Caki2 (cell line): ENCODE data around the gene TPP1. TPM values are rescaled to one million over a fixed set of nuclear protein-coding genes. Genes with fewer than 3 reads are reported as not detected.

Experiments used
- DNase-seq: peaks from one replicate; pipeline ENCODE4 v3.0.0-alpha.2; 2015; ENCODE audit warnings: low read depth
- in situ Hi-C: cut with HindIII; loops from 2 replicates; pipeline ENCODE4 v1.10.0; 2016; ENCODE audit warnings: low sequenced_read_pairs, low pct_unique_long_range_greater_than_20kb, mixed read lengths
- total RNA-seq: library from RNA; depleted of rRNA; stranded (reverse); fragments of >200 nt; shearing (Covaris generic); gene quantifications from 2 replicates; pipeline ENCODE4 v1.2.3, GENCODE V29; 2014; ENCODE audit warnings: low replicate concordance

The TPP1 gene
- total RNA-seq, 1 experiment from 2014 or later: 30.0 TPM

GRCh38 chr11:6604790-6605189 lies 14.4 kb downstream of the TPP1 start:
- no peak for DNase-seq
- in situ Hi-C loops: no loop called here

DNA sequence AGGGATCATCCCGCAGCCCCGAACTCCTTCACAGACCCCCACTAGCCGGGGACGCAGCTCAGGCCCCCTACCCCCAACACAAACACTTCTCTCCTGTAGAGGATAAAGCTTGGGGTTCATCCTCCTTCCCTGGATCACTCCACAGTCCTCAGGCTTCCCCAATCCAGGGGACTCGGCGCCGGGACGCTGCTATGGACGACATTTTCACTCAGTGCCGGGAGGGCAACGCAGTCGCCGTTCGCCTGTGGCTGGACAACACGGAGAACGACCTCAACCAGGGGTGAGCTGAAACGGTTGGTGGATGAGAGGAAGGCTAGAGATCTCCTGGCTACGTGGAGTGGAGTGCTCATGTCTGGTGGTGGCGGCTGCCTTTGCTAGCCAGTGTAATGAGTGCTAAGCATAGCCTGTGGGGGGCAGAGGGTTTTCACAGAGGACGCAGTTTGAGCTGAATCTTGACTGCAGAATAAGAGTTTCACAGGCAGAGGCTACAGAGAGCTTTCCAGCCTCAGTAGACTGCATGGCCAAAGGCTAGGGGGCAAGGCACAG lies 15.1 kb downstream of the TPP1 start:
- in situ Hi-C loops: no loop called here
- peak; percentile 49 for DNase-seq

DNA sequence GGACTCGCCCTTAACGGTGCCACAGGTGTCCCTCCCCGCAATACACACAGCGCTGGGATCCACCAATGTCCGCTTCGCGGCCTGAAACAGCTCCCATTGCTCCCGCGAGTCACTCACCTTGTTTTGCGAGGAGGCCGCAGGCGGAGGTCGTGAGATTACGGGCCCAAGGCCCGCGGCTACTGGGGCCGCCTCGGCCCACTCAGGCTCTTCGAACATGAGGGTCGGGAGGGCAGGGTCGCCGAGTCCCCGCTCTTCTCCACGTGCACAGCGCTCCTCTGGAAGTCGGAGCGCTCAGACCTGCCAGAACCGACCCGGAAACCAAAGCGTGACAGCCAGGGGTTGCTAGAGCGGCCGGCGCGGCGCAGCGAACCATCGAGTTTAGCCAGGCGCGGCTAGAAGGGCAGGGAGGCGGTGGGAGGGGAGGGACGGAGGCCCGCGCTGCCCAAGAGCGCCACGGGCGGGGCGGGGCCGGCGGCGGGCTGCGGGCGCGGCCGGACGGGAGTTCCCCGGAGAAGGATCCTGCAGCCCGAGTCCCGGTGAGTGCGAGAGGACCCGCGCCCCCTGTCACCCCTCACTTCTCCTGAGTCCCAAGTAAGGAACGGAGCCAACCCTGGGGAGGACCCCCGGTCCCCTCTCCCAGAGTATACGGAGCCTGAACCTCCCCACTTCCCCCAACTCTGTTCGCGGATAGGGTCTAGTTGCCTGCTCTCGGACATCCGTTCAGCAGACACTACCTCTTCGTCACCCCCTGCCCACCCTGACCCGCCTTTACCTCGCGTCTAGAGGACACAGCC lies 15.7 kb downstream of the TPP1 start, which contains the start of the genes ILK and RRP8:
Gene ILK, plus strand, starts transcription at position 488 of the 794 bp plus-strand sequence. CDS start 498 bp downstream, outside the sequence.
Gene RRP8, minus strand, starts transcription at position 330 of the 794 bp plus-strand sequence. Its CDS starts 114 bp downstream, at position 216.
- DNase-seq: peak; percentile 74
- in situ Hi-C loops: no loop called here

- DNase-seq: no peak
- in situ Hi-C loops: no loop called here
These were observed 16.9 kb downstream of the TPP1 start for GRCh38 chr11:6602096-6602940.

DNA sequence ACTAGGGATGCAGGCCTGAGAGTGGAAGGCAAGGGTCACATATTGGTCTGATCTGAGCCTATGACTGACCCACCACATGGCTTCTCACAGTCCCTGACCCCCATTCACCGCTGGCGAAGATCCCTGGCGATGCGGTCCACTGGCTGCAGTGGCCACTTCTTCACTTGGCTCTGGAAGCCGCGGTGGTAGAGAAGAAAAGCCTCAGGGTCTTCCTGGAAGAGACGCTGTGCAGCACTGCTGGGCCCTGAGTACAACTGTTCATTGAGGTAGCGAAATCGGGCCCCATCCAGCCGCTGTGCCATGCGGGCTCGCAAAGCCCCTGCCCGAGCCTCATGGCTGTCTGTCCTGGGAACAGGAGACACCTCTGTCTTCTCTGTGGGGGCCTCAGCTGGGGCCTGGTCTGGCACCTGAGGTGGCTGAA lies 18.2 kb downstream of the TPP1 start:
- no peak for DNase-seq
- in situ Hi-C loops: no loop called here

- no peak for DNase-seq
- in situ Hi-C loops: no loop called here
These were observed 19.3 kb downstream of the TPP1 start for GRCh38 chr11:6599881-6600390.

DNA sequence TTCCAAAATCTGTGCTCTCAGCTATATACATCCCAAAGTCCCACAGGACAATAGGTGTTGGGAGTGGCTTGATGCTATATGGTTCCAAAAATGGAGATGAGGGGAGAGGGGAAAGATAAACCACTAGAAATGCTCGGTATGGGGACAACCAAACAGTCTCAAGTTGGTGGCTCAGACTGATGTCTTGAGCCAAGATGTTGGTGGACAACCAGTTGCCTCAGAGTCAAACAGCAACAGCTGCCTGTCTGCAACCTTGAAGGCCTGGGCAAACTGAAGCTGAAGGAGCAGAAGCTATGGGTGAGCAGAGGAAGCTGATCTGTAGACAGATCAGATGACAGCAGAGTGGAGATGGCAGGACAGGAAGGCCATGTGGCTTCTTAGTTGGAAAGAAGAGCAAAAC lies 19.8 kb downstream of the TPP1 start:
- in situ Hi-C loops: no loop called here
- no peak for DNase-seq

- no peak for DNase-seq
- in situ Hi-C loops: no loop called here
These were observed 20.7 kb downstream of the TPP1 start for GRCh38 chr11:6598555-6598954.

DNA sequence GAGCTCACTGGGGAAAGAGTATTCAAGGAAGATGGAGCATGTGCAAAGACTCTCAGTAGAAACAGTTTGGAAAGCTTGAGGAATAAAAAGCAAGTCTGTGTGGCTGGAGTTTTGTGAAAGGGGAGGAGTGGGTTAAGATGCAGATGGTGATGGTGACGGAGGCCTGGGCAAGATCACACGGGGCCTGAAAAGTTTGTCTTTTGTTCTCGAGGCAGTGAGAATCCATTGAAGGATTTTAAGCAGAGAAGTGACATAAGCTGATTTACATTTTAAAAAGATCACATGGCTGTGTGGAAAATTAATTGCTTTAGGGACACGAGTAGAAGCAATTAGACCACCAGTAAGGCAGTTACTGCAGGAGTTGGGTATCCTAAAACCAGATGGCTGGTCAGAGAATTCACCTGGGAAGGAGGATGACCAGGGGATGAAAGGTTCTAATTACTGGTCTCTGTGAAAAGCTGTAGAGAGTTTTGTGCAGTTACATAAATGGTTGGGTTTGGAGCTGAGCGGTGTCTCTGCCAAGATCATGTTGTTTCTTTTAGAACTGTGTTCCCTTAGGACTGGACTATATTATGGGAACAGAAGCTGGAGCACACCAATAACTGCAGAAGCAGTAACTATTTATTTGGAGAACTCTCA lies 22.9 kb downstream of the TPP1 start:
- no peak for DNase-seq
- in situ Hi-C loops: no loop called here

DNA sequence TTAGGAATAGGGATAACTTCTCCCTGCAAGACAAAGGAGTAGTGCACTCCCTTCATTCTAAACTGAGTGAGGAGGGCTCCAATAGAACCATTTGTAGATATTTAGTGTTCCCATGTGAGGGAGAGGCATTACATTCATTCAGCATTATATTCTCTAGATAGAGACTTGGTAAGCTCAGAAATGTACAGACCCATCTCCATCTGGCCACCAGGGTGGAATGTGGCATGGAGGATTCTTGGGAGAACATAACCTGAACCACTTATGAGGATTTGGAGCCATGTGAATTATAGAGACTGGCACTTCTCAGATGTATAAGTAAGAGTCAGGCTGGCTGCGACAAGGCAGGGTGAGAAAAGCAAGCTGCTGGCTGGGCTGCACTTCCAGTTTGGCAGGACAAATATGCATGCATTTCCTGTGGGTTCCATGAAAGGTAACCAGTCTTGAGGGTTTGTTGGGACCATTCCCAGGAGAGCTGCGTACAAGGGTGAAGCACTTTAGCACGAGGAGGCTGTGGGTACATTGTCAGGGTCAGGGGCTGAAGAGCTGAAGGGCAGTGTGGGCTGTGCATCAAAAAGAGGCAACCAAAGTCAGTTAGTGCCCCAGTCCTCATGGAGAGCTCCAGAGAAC lies 25.0 kb downstream of the TPP1 start:
- in situ Hi-C loops: no loop called here
- no peak for DNase-seq

- DNase-seq: no peak
- in situ Hi-C loops: no loop called here
These were observed 31.2 kb downstream of the TPP1 start for GRCh38 chr11:6588018-6588417.

DNA sequence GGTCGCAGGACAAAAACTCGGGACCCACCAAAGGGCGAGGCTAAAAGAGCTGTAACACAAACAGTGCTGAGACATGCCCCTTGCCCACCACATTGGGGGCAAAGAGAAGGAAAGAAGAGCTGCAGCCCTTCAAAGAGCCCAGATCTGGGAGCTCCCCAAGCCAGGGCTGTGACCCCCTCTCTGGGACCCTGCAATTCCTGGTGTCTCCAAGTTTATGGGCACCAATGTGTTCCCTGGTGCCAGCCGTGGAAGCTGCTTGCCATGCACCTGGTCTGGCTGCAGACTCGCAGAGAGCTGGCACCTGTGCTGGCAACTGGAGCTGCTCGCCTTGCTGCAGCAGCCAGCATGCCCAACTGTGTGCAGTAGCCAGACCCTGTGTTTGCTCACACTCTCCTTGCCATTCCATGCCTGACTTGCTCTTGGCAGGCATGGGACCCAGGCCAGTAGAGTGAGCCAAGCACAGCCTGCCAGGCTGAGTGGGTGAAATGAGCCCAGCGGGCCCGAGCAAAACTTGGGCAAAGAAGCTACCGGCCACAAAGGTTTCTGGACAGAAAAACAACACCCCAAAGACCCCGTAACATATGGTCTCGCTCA lies 31.8 kb downstream of the TPP1 start:
- in situ Hi-C loops: no loop called here
- no peak for DNase-seq

GRCh38 chr11:6586434-6587359 lies 32.5 kb downstream of the TPP1 start:
- in situ Hi-C loops: no loop called here
- DNase-seq: no peak

- DNase-seq: no peak
- in situ Hi-C loops: no loop called here
These were observed 34.7 kb downstream of the TPP1 start for GRCh38 chr11:6584528-6584927.

DNA sequence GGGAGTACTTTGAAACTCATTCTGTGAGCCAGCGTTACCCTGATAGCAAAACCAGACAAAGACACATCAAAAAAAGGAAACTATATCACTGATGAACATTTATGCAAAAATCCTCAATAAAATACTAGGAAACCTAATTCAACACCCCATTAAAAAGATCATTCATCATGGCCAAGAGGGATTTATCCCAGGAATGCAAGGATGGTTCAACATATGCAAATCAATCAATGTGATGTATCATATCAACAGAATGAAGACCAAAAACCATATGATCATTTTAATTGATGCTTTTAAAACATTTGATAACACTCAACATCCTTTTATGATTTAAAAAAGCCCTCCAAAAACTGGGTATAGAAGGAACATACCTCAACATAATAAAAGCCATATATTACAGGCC lies 35.6 kb downstream of the TPP1 start:
- in situ Hi-C loops: no loop called here
- no peak for DNase-seq

DNA sequence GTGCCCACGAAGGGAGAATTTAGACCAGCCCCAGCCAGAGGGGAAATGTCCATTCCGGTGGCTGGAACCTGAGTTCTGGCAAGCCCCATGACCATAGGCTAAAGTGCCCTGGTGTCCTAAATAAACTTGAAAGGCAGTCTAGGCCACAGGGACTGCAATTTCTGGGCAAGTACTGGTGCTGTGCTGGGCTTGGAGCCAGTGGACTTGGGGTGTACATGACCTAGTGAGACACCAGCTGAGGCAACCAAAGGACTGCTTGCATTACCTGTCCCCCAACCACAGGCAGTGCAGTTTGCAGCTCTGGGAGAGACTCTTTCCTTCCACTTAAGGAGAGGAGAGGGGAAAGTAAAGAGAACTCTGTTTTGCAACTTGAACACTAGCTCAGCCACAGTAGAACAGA lies 39.5 kb downstream of the TPP1 start:
- in situ Hi-C loops: no loop called here

GRCh38 chr11:6578134-6578533 lies 41.1 kb downstream of the TPP1 start:
- DNase-seq: no peak
- in situ Hi-C loops: no loop called here

More for the DNA sequence above, 39.5 kb downstream of the TPP1 start:
- DNase-seq: no peak
